Measurements from ENCODE around the gene VPS16.

DNA sequence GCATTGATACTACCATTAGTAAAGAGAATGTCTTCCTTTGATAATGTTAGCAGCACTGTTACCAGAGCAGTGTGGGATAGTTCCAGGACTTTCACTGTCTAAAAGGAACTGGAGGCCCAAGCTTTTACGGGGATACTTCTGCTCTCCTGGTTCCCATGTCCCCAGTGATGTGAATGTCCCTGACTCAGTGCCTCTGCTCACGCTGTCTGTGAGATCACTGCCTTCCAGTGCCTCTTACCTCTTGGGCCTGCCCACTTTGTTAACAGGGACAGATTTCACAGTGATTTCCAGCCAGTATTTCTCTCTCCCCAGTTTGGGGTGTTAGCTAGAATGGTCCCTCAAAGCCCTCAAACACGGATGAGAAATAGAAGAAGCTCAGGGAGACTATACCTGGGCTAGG lies 47.2 kb downstream of the VPS16 start:
- TF ChIP-seq POLR2A (IDR thresholded peaks at IDR 0.05; ENCODE audit: extremely low read depth, insufficient read length) (no peak), MYC (IDR thresholded peaks at IDR 0.05; ENCODE audit: low read depth, low read length) (no peak)
- TF ChIP-seq, protein P1, sequence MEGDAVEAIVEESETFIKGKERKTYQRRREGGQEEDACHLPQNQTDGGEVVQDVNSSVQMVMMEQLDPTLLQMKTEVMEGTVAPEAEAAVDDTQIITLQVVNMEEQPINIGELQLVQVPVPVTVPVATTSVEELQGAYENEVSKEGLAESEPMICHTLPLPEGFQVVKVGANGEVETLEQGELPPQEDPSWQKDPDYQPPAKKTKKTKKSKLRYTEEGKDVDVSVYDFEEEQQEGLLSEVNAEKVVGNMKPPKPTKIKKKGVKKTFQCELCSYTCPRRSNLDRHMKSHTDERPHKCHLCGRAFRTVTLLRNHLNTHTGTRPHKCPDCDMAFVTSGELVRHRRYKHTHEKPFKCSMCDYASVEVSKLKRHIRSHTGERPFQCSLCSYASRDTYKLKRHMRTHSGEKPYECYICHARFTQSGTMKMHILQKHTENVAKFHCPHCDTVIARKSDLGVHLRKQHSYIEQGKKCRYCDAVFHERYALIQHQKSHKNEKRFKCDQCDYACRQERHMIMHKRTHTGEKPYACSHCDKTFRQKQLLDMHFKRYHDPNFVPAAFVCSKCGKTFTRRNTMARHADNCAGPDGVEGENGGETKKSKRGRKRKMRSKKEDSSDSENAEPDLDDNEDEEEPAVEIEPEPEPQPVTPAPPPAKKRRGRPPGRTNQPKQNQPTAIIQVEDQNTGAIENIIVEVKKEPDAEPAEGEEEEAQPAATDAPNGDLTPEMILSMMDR (IDR thresholded peaks at IDR 0.05; ENCODE audit: low read depth, low read length) = no peak
- TF ChIP-seq, protein P2, sequence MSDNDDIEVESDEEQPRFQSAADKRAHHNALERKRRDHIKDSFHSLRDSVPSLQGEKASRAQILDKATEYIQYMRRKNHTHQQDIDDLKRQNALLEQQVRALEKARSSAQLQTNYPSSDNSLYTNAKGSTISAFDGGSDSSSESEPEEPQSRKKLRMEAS (IDR thresholded peaks at IDR 0.05; ENCODE audit: low read depth, low read length) = no peak
